HCT116 (cell line): Measurements from ENCODE around the gene CACNA1C. TPM values are rescaled to one million over a fixed set of nuclear protein-coding genes. Genes with fewer than 3 reads are reported as not detected.

Experiments used
- ATAC-seq: fragments of 200-7000 bp; cut with Tn5 transposase; 2 replicates; pipeline ENCODE4 v1.9.1; 2020; ENCODE audit warnings: mild to moderate bottlenecking, moderate library complexity
- BruUV-seq: library from RNA; stranded (reverse); fragments of 400-500 nt; replicated peaks from 2 replicates; lab custom pipeline; 2021; lab: Mats Ljungman, UMichigan
- CTCF ChIA-PET: fragments of 300-600 bp; sonication (Branson Sonifier 250); formaldehyde crosslinking; loops from one replicate; lab custom pipeline; 2021; ENCODE audit warnings: antibody characterized with exemption; lab: Charles Lee
- POLR2A ChIA-PET: fragments of 300-600, 350-600 bp; sonication (Branson Sonifier 250); formaldehyde crosslinking; loops from one replicate; lab custom pipeline; 2021; ENCODE audit warnings: antibody characterized with exemption; lab: Charles Lee
- RAD21 ChIA-PET, 2 experiments: fragments of 300-600 bp; sonication (Branson Sonifier 250); formaldehyde crosslinking; loops; one replicate each; lab custom pipeline; 2023; ENCODE audit warnings: low total read pairs in 2 of 2; ENCODE audit not compliant: uncharacterized antibody in 2 of 2, unreplicated experiment in 2 of 2, low non-redundant PET in 1 of 2; lab: Charles Lee
- DNase-seq: peaks from one replicate; pipeline ENCODE4 v3.0.0-alpha.2; 2010; ENCODE audit warnings: low read depth, low spot score
- H2AFZ ChIP-seq: fragments of 200-600 bp; shearing (Covaris generic), sonication (generic); 2 replicates; pipeline ENCODE4 v1.6.1; 2017; ENCODE audit warnings: low read depth, mixed run types, mixed read lengths, antibody characterized with exemption, low read length; ENCODE audit not compliant: poor library complexity, severe bottlenecking
- H3K27ac ChIP-seq: 2 replicates; pipeline ENCODE4 v1.5.1; 2012; ENCODE audit warnings: low read depth, low read length
- H3K27me3 ChIP-seq: fragments of 200-600 bp; sonication (generic); 2 replicates; pipeline ENCODE4 v1.6.1; 2016; ENCODE audit warnings: mixed run types, low read length, mixed read lengths; ENCODE audit not compliant: insufficient read depth
- H3K36me3 ChIP-seq, 2 experiments: fragments of 200-500 bp in 1 of 2; fragments of 200-600 bp in 1 of 2; sonication (Bioruptor generic) in 1 of 2; sonication (generic) in 1 of 2; 2 replicates each; pipeline versions ENCODE4 v1.5.1 to v1.6.1; 2014 to 2016; ENCODE audit warnings: low read length in 2 of 2, inconsistent platforms in 1 of 2, mixed read lengths in 1 of 2, mixed run types in 1 of 2; ENCODE audit not compliant: insufficient read depth in 2 of 2, control insufficient read depth in 1 of 2
- H3K4me1 ChIP-seq, 2 experiments: fragments of 200-600 bp in 1 of 2; sonication (generic) in 1 of 2; 2 replicates each; pipeline versions ENCODE4 v1.5.1 to v1.6.1; 2012 to 2017; ENCODE audit warnings: low read length in 2 of 2, inconsistent platforms in 1 of 2, mild to moderate bottlenecking in 1 of 2, mixed read lengths in 1 of 2, mixed run types in 1 of 2, moderate library complexity in 1 of 2; ENCODE audit not compliant: insufficient read depth in 2 of 2, control insufficient read depth in 1 of 2
- H3K4me2 ChIP-seq: fragments of 200-600 bp; sonication (generic); 2 replicates; pipeline ENCODE4 v1.6.1; 2017; ENCODE audit warnings: mixed run types, low read length, mixed read lengths
- H3K4me3 ChIP-seq, 2 experiments: fragments of 200-600 bp in 1 of 2; sonication (generic) in 1 of 2; replicated peaks in 1 of 2; 2 replicates each; pipeline ENCODE4 v1.5.1; 2011 to 2016; ENCODE audit warnings: low read length in 2 of 2, control low read depth in 1 of 2, low read depth in 1 of 2, mild to moderate bottlenecking in 1 of 2, mixed read lengths in 1 of 2, mixed run types in 1 of 2
- H3K79me2 ChIP-seq: fragments of 200-600 bp; sonication (generic); 2 replicates; pipeline ENCODE4 v1.6.1; 2017; ENCODE audit warnings: mild to moderate bottlenecking, mixed run types, low read length, moderate library complexity, mixed read lengths; ENCODE audit not compliant: insufficient read depth
- H3K9ac ChIP-seq: fragments of 200-600 bp; sonication (generic); 2 replicates; pipeline ENCODE4 v1.6.1; 2016; ENCODE audit warnings: low read length, mixed read lengths
- H3K9me2 ChIP-seq: fragments of 200-600 bp; sonication (generic), shearing (Covaris generic); 2 replicates; pipeline ENCODE4 v1.6.1; 2017; ENCODE audit warnings: mixed run types, mild to moderate bottlenecking, moderate library complexity; ENCODE audit not compliant: insufficient read depth
- H3K9me3 ChIP-seq, 2 experiments: fragments of 200-500 bp in 1 of 2; fragments of 200-600 bp in 1 of 2; sonication (Bioruptor generic) in 1 of 2; sonication (generic) in 1 of 2; 2 replicates each; pipeline ENCODE4 v1.6.1; 2014 to 2017; ENCODE audit warnings: low read length in 2 of 2, mixed read lengths in 2 of 2, inconsistent platforms in 1 of 2, low read depth in 1 of 2, mild to moderate bottlenecking in 1 of 2, mixed run types in 1 of 2, moderate library complexity in 1 of 2; ENCODE audit not compliant: control insufficient read depth in 1 of 2, insufficient read depth in 1 of 2
- H4K20me1 ChIP-seq: fragments of 200-600 bp; sonication (generic), shearing (Covaris generic); 2 replicates; pipeline ENCODE4 v1.6.1; 2017; ENCODE audit warnings: mixed run types, mild to moderate bottlenecking, moderate library complexity; ENCODE audit not compliant: insufficient read depth
- CBX3 ChIP-seq: IDR thresholded peaks from 2 replicates; pipeline ENCODE4 v1.6.1; 2012; ENCODE audit warnings: low read depth
- EGR1 ChIP-seq: IDR thresholded peaks from 2 replicates; pipeline ENCODE4 v1.6.1; 2012; ENCODE audit warnings: low read depth
- RAD21 ChIP-seq: IDR thresholded peaks from 2 replicates; pipeline ENCODE4 v1.6.1; 2012; ENCODE audit warnings: low read depth, mild to moderate bottlenecking
- SIN3A ChIP-seq: IDR thresholded peaks from 2 replicates; pipeline ENCODE4 v1.6.1; 2012; ENCODE audit warnings: low read depth
- SP1 ChIP-seq: IDR thresholded peaks from 2 replicates; pipeline ENCODE4 v1.6.1; 2012; ENCODE audit warnings: low read depth
- TCF7L2 ChIP-seq: IDR thresholded peaks from 2 replicates; pipeline ENCODE4 v1.7.0; 2011; ENCODE audit warnings: borderline replicate concordance, inconsistent platforms; ENCODE audit not compliant: insufficient read depth, insufficient read length; ENCODE audit errors: extremely low read depth
- ZBTB33 ChIP-seq: IDR thresholded peaks from 2 replicates; pipeline ENCODE4 v1.6.1; 2011; ENCODE audit warnings: mild to moderate bottlenecking, low read length, moderate library complexity; ENCODE audit not compliant: insufficient replicate concordance; ENCODE audit errors: extremely low read depth
- ZFX ChIP-seq: fragments of 450-650 bp; IDR thresholded peaks from 2 replicates; pipeline ENCODE4 v1.6.1; 2017
- intact Hi-C: fragments of 100-400 bp; cut with micrococcal nuclease; formaldehyde crosslinking; loops from 2 replicates; pipeline ENCODE4 v1.10.0; 2022
- total RNA-seq: library from RNA; stranded (reverse); gene quantifications from one replicate; pipeline ENCODE4 v1.2.1, GENCODE V29; 2021; ENCODE audit not compliant: unreplicated experiment
- TF ChIP-seq, protein P1 (sequence below), 3 experiments: fragments of 200-600 bp in 1 of 3; sonication (generic) in 1 of 3; IDR thresholded peaks in 2 of 3; conservative IDR thresholded peaks in 1 of 3; 2 replicates each; pipeline ENCODE4 v1.5.1; 2012 to 2017; ENCODE audit warnings: low read depth in 2 of 3, low read length in 2 of 3, antibody characterized with exemption in 1 of 3, borderline replicate concordance in 1 of 3, control low read depth in 1 of 3, mild to moderate bottlenecking in 1 of 3, mixed read lengths in 1 of 3, mixed run types in 1 of 3, moderate library complexity in 1 of 3; ENCODE audit not compliant: insufficient read depth in 1 of 3

CACNA1C gene
- total RNA-seq, 1 experiment from 2014 or later: 0.05 TPM

GRCh38 chr12:2652401-2653081 lies 599.8 kb downstream of the CACNA1C start:
- intact Hi-C loops: no loop called here
- Histone ChIP-seq H3K36me3 (no peaks in the 10 kb centered on the region), H3K9me2 (no peaks in the 10 kb centered on the region), H3K9ac (no peak overlapping the region), H3K27me3 (no peaks in the 10 kb centered on the region), H3K9me3 (no peaks in the 10 kb centered on the region), H3K79me2 (no peaks in the 10 kb centered on the region), H4K20me1 (no peaks in the 10 kb centered on the region), H3K4me3 (no peak overlapping the region), H3K4me2 (no peak overlapping the region), H3K4me1 (no peaks in the 10 kb centered on the region; a peak in 1 of 4 replicates), H2AFZ (no peak overlapping the region), H3K27ac (no peak overlapping the region)
- peak; percentile 94 for ATAC-seq
- DNase-seq: no peak
- no peak for TF ChIP-seq SP1
- TF ChIP-seq, protein P1, sequence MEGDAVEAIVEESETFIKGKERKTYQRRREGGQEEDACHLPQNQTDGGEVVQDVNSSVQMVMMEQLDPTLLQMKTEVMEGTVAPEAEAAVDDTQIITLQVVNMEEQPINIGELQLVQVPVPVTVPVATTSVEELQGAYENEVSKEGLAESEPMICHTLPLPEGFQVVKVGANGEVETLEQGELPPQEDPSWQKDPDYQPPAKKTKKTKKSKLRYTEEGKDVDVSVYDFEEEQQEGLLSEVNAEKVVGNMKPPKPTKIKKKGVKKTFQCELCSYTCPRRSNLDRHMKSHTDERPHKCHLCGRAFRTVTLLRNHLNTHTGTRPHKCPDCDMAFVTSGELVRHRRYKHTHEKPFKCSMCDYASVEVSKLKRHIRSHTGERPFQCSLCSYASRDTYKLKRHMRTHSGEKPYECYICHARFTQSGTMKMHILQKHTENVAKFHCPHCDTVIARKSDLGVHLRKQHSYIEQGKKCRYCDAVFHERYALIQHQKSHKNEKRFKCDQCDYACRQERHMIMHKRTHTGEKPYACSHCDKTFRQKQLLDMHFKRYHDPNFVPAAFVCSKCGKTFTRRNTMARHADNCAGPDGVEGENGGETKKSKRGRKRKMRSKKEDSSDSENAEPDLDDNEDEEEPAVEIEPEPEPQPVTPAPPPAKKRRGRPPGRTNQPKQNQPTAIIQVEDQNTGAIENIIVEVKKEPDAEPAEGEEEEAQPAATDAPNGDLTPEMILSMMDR (IDR thresholded peaks at IDR 0.05 in 2 of 3, conservative IDR thresholded peaks at IDR 0.05 in 1 of 3; ENCODE audit: borderline replicate concordance in 1 of 3, insufficient read depth in 1 of 3, low read depth in 2 of 3, low read length in 2 of 3): peak; percentile 31 to 68 (median 49); a peak in 5 of 6 replicates
- TF ChIP-seq ZFX: no peak
- TF ChIP-seq EGR1: no peak
- TF ChIP-seq RAD21: peak; percentile 67
- TF ChIP-seq SIN3A: no peak
- no peak for TF ChIP-seq TCF7L2
- TF ChIP-seq CBX3: no peak
- no peak for TF ChIP-seq ZBTB33
- ChIA-PET POLR2A (no interaction called here), RAD21 (interaction anchor here in 1 of 2 experiments (1.2 kb wide), 1 partner anchor 12 kb away, joined by 4 read pairs; no protein-coding TSS in a partner anchor), CTCF (interaction anchor here (2.6 kb wide), 1 partner anchor 12 kb away, joined by 12 read pairs; no protein-coding TSS in a partner anchor)
- no TSS peak for BruUV-seq
